ENCODE results near the gene KCNK1. TPM values are rescaled to one million over a fixed set of nuclear protein-coding genes. Genes with fewer than 3 reads are reported as not detected.

Gene KCNK1
- 5.3 TPM for total RNA-seq

- peak; percentile 49 for DNase-seq
These were observed at the start of gene KCNK1 for GRCh38 chr1:233613252-233614172. Gene KCNK1, plus strand, starts transcription at chr1:233614106. Its CDS starts 66 bp downstream, at chr1:233614172.

GRCh38 chr1:233565313-233565712 lies 48.6 kb upstream of the KCNK1 start:
- no peak for DNase-seq

- no peak for DNase-seq
These were observed 47.0 kb upstream of the KCNK1 start for GRCh38 chr1:233566886-233567285.

GRCh38 chr1:233569636-233570035 lies 44.3 kb upstream of the KCNK1 start:
- DNase-seq, result no peak

GRCh38 chr1:233570216-233570615 lies 43.7 kb upstream of the KCNK1 start:
- no peak for DNase-seq

- no peak for DNase-seq
These were observed 43.2 kb upstream of the KCNK1 start for GRCh38 chr1:233570706-233571105.

- no peak for DNase-seq
These were observed 41.0 kb upstream of the KCNK1 start for GRCh38 chr1:233572896-233573295.

- DNase-seq, result no peak
These were observed 38.5 kb upstream of the KCNK1 start for GRCh38 chr1:233575450-233575849.

- no peak for DNase-seq
These were observed 31.5 kb upstream of the KCNK1 start for GRCh38 chr1:233582439-233582838.

- no peak for DNase-seq
These were observed 29.5 kb upstream of the KCNK1 start for GRCh38 chr1:233584376-233584775.

- no peak for DNase-seq
These were observed 29.0 kb upstream of the KCNK1 start for GRCh38 chr1:233584931-233585330.

- DNase-seq, result no peak
These were observed 27.6 kb upstream of the KCNK1 start for GRCh38 chr1:233586301-233586700.

- DNase-seq, result no peak
These were observed 26.7 kb upstream of the KCNK1 start for GRCh38 chr1:233587196-233587595.

GRCh38 chr1:233587958-233588799 lies 25.7 kb upstream of the KCNK1 start:
- DNase-seq, result no peak

- no peak for DNase-seq
These were observed 16.4 kb upstream of the KCNK1 start for GRCh38 chr1:233597489-233597901.

- DNase-seq, result no peak
These were observed 14.9 kb upstream of the KCNK1 start for GRCh38 chr1:233598891-233599541.

GRCh38 chr1:233599542-233600073 lies 14.3 kb upstream of the KCNK1 start:
- no peak for DNase-seq

- DNase-seq, result no peak
These were observed 13.4 kb upstream of the KCNK1 start for GRCh38 chr1:233600488-233600887.

GRCh38 chr1:233603478-233603877 lies 10.4 kb upstream of the KCNK1 start:
- DNase-seq, result no peak

- DNase-seq, result no peak
These were observed 8.7 kb upstream of the KCNK1 start for GRCh38 chr1:233605205-233605604.

- DNase-seq, result no peak
These were observed 7.1 kb upstream of the KCNK1 start for GRCh38 chr1:233606813-233607212.

All from occipital lobe (tissue), 2 donors.